Neural progenitor cell (in vitro differentiated cells): ENCODE data around the gene UBB.

Source experiments
- CTCF ChIP-seq: fragments of 200-600 bp; sonication (generic); IDR thresholded peaks from 2 replicates; pipeline ENCODE4 v1.5.1; 2017; ENCODE audit warnings: antibody characterized with exemption, mild to moderate bottlenecking
- EZH2 ChIP-seq: fragments of 200-600 bp; sonication (generic); IDR thresholded peaks from 2 replicates; pipeline ENCODE4 v1.6.1; 2017; ENCODE audit warnings: antibody characterized with exemption, mild to moderate bottlenecking, moderate library complexity
- EZH2phosphoT487 ChIP-seq: fragments of 200-600 bp; sonication (generic); IDR thresholded peaks from 2 replicates; pipeline ENCODE4 v1.6.1; 2017; ENCODE audit warnings: antibody characterized with exemption

- TF ChIP-seq CTCF: no peak
- TF ChIP-seq EZH2: no peak
- TF ChIP-seq EZH2phosphoT487: no peak
Measured at GRCh38 chr17:16417896-16418684, 37.2 kb downstream of the UBB start.
